ENCODE data around the gene ADARB2. TPM values are rescaled to one million over a fixed set of nuclear protein-coding genes. Genes with fewer than 3 reads are reported as not detected.

ADARB2 gene
- total RNA-seq, 3 donors from 2014 or later (not counting 1 experiment from before 2014, with no cell fraction given) = 0.27 to 0.78 (median 0.40) TPM

DNA sequence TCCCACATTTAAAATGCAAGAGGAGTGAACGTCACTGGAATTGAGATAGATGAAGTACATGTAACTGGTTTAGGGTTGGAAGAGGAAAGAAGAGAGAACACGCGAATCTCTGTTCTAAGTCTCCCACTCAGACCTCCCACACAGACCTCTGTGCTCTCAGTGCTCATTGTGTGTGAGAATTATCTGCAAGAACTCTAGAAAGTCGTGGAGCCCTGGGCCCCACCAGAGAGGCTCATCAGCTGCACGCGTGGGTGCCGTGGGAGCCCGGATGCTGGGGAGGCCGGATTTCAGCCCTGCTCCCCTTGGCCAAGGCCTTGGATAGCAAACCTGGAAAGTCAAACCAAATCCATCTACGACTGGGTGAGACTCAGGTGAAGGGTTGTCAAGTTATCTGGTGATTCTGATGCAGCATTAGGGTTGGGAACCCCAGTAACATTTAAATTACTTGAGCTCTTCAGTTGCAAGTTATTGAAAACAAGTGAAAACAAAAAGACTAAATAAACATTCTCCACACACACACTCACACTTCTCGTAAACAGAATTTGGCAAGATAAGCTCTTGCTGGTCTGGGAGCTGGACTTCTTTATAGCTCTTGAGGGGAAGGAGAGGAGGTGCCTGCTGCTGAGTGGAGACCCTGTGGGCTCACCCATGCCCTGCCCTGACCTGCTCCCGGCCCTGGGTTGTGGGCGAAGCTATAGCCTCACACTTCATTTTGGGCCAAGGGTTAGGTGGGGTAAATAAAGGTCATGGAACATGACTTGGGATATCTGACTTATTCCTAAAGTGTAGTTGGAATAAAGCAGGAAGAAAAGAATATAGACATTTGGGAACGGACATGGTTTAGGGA is 250.3 kb downstream of the ADARB2 start:
- H3K27me3 Mint-ChIP-seq (ENCODE audit: low read depth in 2 of 2) = peaks cover 0 to 7% of the 10 kb centered on the region in 2 donors
- Histone ChIP-seq H3K4me1 (ENCODE audit: control insufficient read depth, insufficient read depth, low read length) (peaks cover 3% of the 10 kb centered on the region), H3K9me3 (ENCODE audit: control insufficient read depth, insufficient read depth, low read length) (no peaks in the 10 kb centered on the region), H3K27ac (ENCODE audit: low read length) (no peak overlapping the region), H3K27me3 (ENCODE audit: control insufficient read depth, insufficient read depth, low read length) (no peaks in the 10 kb centered on the region), H3K4me3 (ENCODE audit: low read length) (no peak overlapping the region), H3K36me3 (ENCODE audit: control insufficient read depth, insufficient read depth, low read length) (no peaks in the 10 kb centered on the region)
- ATAC-seq (no peak), DNase-seq (no peak)
- TF ChIP-seq CTCF (IDR thresholded peaks at IDR 0.05) = no peak
- intact Hi-C loops (cut with micrococcal nuclease) = no loop called here
- H3K4me3 Mint-ChIP-seq = no peak overlapping the region
- H3K36me3 Mint-ChIP-seq = no peaks in the 10 kb centered on the region
- H3K4me1 Mint-ChIP-seq = no peaks in the 10 kb centered on the region
- no peak overlapping the region for H3K27ac Mint-ChIP-seq
- no peaks in the 10 kb centered on the region for H3K9me3 Mint-ChIP-seq
- 89% methylated on average over 12 of the region's 14 CpGs for WGBS (ENCODE audit: insufficient coverage)

GRCh38 chr10:1485357-1485756 is 252.0 kb downstream of the ADARB2 start:
- peaks cover 0 to 7% of the 10 kb centered on the region in 2 donors for H3K27me3 Mint-ChIP-seq (ENCODE audit: low read depth in 2 of 2)
- H3K4me1 ChIP-seq (ENCODE audit: control insufficient read depth, insufficient read depth, low read length) = peaks cover 3% of the 10 kb centered on the region
- intact Hi-C loops (cut with micrococcal nuclease) = no loop called here
- no peak overlapping the region for H3K4me3 ChIP-seq (ENCODE audit: low read length)
- no peaks in the 10 kb centered on the region for H3K36me3 Mint-ChIP-seq
- no peaks in the 10 kb centered on the region for H3K9me3 Mint-ChIP-seq
- no peak overlapping the region for H3K27ac ChIP-seq (ENCODE audit: low read length)
- no peak for TF ChIP-seq CTCF (IDR thresholded peaks at IDR 0.05)
- ATAC-seq (no peak), DNase-seq (no peak)
- no peaks in the 10 kb centered on the region for H3K27me3 ChIP-seq (ENCODE audit: control insufficient read depth, insufficient read depth, low read length)
- 96% methylated on average over 12 of the region's 12 CpGs for WGBS (ENCODE audit: insufficient coverage)
- no peak overlapping the region for H3K27ac Mint-ChIP-seq
- H3K4me3 Mint-ChIP-seq = no peak overlapping the region
- no peaks in the 10 kb centered on the region for H3K9me3 ChIP-seq (ENCODE audit: control insufficient read depth, insufficient read depth, low read length)
- H3K4me1 Mint-ChIP-seq = no peaks in the 10 kb centered on the region
- H3K36me3 ChIP-seq (ENCODE audit: control insufficient read depth, insufficient read depth, low read length) = no peaks in the 10 kb centered on the region

GRCh38 chr10:1483826-1484225 is 253.5 kb downstream of the ADARB2 start:
- H3K4me3 ChIP-seq (ENCODE audit: low read length) = no peak overlapping the region
- ATAC-seq (no peak), DNase-seq (no peak)
- WGBS (ENCODE audit: insufficient coverage) = 61% methylated on average over 6 of the region's 7 CpGs
- H3K36me3 Mint-ChIP-seq = no peaks in the 10 kb centered on the region
- peaks cover 0 to 10% of the 10 kb centered on the region in 2 donors for H3K27me3 Mint-ChIP-seq (ENCODE audit: low read depth in 2 of 2)
- intact Hi-C loops (cut with micrococcal nuclease) = no loop called here
- TF ChIP-seq CTCF (IDR thresholded peaks at IDR 0.05) = no peak
- H3K4me1 ChIP-seq (ENCODE audit: control insufficient read depth, insufficient read depth, low read length) = peaks cover 2% of the 10 kb centered on the region
- H3K27ac Mint-ChIP-seq = no peak overlapping the region
- no peak overlapping the region for H3K4me3 Mint-ChIP-seq
- H3K9me3 Mint-ChIP-seq = no peaks in the 10 kb centered on the region
- no peaks in the 10 kb centered on the region for H3K9me3 ChIP-seq (ENCODE audit: control insufficient read depth, insufficient read depth, low read length)
- no peaks in the 10 kb centered on the region for H3K4me1 Mint-ChIP-seq
- H3K36me3 ChIP-seq (ENCODE audit: control insufficient read depth, insufficient read depth, low read length) = no peaks in the 10 kb centered on the region
- no peak overlapping the region for H3K27ac ChIP-seq (ENCODE audit: low read length)
- H3K27me3 ChIP-seq (ENCODE audit: control insufficient read depth, insufficient read depth, low read length) = no peaks in the 10 kb centered on the region
